Type B pancreatic cell (in vitro differentiated cells): Measurements from ENCODE around the gene FASTKD1. TPM values are rescaled to one million over a fixed set of nuclear protein-coding genes. Genes with fewer than 3 reads are reported as not detected.
A peak's percentile ranks its signal among the peaks of the same experiment; 100 is the strongest.
"Not testable (repeated sequence)": the region's sequence is repeated elsewhere in the genome, so short reads cannot be mapped to it uniquely, and the experiment has no call there.

ENCODE experiments used
- DNase-seq: peaks from one replicate; pipeline ENCODE4 v3.0.0; 2021; ENCODE audit warnings: mixed read lengths; ENCODE audit not compliant: unreplicated experiment; ENCODE audit errors: extremely low spot score
- H3K27ac Mint-ChIP-seq: 2 replicates; pipeline ENCODE4 v1.8.0; 2021; ENCODE audit warnings: mild to moderate bottlenecking, mixed read lengths
- H3K27me3 Mint-ChIP-seq: 2 replicates; pipeline ENCODE4 v1.8.0; 2021; ENCODE audit warnings: mixed read lengths
- H3K36me3 Mint-ChIP-seq: 2 replicates; pipeline ENCODE4 v1.8.0; 2021; ENCODE audit warnings: mixed read lengths
- H3K4me1 Mint-ChIP-seq: one replicate; pipeline ENCODE4 v1.8.0; 2021; ENCODE audit warnings: mixed read lengths; ENCODE audit not compliant: unreplicated experiment
- H3K4me3 Mint-ChIP-seq: 2 replicates; pipeline ENCODE4 v1.8.0; 2021; ENCODE audit warnings: mild to moderate bottlenecking, mixed read lengths
- H3K9me3 Mint-ChIP-seq: 2 replicates; pipeline ENCODE4 v1.8.0; 2021; ENCODE audit warnings: mixed read lengths
- total RNA-seq: library from RNA; stranded (reverse); gene quantifications from 2 replicates; pipeline ENCODE4 v1.2.1, GENCODE V29; 2021; ENCODE audit warnings: low replicate concordance
- TF ChIP-seq, protein P1 (sequence below): fragments of 200-600 bp; sonication (generic); conservative IDR thresholded peaks from 2 replicates; pipeline ENCODE4 v1.5.0; 2021; ENCODE audit warnings: antibody characterized with exemption, mild to moderate bottlenecking

The FASTKD1 gene
- total RNA-seq, 1 donor from 2014 or later = 35.8 TPM

DNA sequence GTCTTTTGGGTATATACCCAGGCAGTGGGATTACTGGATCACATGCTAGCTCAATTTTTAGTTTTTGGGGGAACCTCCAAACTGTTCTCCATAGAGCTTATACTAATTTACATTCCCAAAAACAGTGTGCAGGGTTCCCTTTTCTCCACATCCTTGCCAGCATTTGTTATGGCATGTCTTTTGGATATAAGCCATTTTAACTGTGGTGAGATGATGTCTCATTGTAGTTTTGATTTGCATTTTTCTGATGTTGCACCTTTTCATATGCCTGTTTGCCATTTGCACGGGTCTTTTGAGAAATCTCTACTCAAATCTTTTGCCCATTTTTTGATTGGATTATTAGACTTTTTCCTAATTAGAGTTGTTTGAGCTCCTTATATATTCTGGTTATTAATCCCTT is 8.0 kb downstream of the FASTKD1 start:
- H3K4me1 Mint-ChIP-seq = peaks cover 5% of the 10 kb centered on the region
- H3K36me3 Mint-ChIP-seq = peaks cover 13% of the 10 kb centered on the region
- TF ChIP-seq, protein P1, sequence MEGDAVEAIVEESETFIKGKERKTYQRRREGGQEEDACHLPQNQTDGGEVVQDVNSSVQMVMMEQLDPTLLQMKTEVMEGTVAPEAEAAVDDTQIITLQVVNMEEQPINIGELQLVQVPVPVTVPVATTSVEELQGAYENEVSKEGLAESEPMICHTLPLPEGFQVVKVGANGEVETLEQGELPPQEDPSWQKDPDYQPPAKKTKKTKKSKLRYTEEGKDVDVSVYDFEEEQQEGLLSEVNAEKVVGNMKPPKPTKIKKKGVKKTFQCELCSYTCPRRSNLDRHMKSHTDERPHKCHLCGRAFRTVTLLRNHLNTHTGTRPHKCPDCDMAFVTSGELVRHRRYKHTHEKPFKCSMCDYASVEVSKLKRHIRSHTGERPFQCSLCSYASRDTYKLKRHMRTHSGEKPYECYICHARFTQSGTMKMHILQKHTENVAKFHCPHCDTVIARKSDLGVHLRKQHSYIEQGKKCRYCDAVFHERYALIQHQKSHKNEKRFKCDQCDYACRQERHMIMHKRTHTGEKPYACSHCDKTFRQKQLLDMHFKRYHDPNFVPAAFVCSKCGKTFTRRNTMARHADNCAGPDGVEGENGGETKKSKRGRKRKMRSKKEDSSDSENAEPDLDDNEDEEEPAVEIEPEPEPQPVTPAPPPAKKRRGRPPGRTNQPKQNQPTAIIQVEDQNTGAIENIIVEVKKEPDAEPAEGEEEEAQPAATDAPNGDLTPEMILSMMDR = no peak
- no peaks in the 10 kb centered on the region for H3K9me3 Mint-ChIP-seq
- no peak overlapping the region for H3K27ac Mint-ChIP-seq
- H3K27me3 Mint-ChIP-seq = peaks cover 3% of the 10 kb centered on the region
- no peak for DNase-seq
- H3K4me3 Mint-ChIP-seq = no peak overlapping the region

DNA sequence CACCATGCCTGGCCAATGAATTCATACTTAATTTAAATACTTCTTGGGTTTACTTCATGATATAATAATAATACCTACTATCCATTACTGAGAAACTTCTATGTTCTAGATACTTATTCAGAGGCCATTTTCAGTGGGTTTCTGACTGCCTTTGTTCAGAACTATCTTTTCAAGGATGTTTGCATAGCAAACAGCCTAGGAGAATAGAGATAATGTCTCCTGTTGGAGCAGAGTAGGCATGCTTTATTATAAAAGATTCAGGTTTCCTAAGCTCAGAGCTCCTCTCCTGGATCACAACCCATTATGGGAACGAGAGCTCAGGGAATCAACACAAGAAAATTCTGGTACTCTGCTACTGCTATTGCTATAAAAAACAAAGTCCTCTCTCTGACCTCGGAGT is 11.1 kb downstream of the FASTKD1 start:
- H3K36me3 Mint-ChIP-seq = peaks cover 17% of the 10 kb centered on the region
- DNase-seq = no peak
- H3K4me3 Mint-ChIP-seq = peak overlapping the region; percentile 69
- H3K9me3 Mint-ChIP-seq = no peaks in the 10 kb centered on the region
- peak overlapping the region; percentile 70 for H3K27ac Mint-ChIP-seq
- TF ChIP-seq, protein P1 = no peak
- H3K4me1 Mint-ChIP-seq = no peaks in the 10 kb centered on the region
- peaks cover 3% of the 10 kb centered on the region for H3K27me3 Mint-ChIP-seq

DNA sequence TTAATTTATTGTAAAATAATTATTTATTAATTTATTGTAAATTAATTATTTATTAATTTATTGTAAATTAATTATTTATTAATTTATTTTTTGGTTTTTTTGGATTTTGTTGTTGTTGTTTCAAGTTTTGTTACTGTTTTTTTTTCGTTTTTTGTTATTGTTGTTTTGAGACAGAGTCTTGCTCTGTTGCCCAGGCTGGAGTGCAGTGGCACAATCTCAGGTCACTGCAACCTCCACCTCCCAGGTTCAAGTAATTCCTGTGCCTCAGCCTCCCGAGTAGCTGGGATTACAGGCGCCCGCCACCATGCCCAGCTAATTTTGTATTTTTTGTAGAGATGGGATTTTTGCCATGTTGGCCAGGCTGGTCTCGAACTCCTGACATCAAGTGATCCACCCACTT is 11.6 kb downstream of the FASTKD1 start:
- Mint-ChIP-seq H3K36me3 (peaks cover 17% of the 10 kb centered on the region), H3K4me3 (peak overlapping the region; percentile 69), H3K27ac (peak overlapping the region; percentile 70)
- H3K4me1 Mint-ChIP-seq, H3K27me3 Mint-ChIP-seq, DNase-seq, H3K9me3 Mint-ChIP-seq: not testable (repeated sequence)

DNA sequence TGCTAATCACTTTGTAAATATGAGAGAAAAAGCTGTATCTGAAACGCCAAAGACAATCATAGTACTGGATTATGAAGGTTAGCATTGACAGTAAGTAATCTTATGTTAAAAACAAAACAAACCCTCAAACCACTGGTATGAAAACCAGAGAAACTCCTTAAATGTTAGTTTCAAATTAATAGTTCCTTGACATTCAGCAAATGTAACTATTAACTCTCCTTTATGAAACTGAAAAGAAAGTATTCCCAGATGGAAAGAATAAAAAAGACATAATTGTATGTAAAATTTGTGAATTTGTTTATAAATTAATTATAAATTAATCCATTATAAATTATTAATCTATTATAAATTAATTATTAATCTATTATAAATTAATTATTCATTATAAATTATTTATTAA is 12.3 kb downstream of the FASTKD1 start:
- no peaks in the 10 kb centered on the region for H3K4me1 Mint-ChIP-seq
- no peak overlapping the region for H3K27ac Mint-ChIP-seq
- TF ChIP-seq, protein P1 = no peak
- no peaks in the 10 kb centered on the region for H3K9me3 Mint-ChIP-seq
- peaks cover 3% of the 10 kb centered on the region for H3K27me3 Mint-ChIP-seq
- peaks cover 17% of the 10 kb centered on the region for H3K36me3 Mint-ChIP-seq
- H3K4me3 Mint-ChIP-seq = peak overlapping the region; percentile 10
- DNase-seq = no peak

DNA sequence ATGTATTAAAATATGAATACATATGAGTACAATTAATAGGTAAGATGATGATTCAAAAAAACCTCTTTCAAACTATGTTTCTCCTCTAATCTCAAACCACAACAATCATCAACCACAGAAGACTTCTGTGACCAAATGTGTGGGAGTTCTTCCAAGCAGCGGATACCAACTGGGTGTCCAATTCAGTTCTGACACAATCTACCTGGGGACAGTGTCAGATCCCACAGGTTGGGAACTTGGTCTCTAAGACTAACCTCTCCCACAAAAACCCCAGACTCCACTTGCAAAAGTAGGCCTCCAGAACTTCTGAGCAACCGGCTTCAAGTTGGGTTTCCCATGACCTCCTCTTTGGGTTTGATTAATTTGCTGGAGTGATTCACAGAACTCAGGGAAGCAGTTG is 26.9 kb downstream of the FASTKD1 start:
- Mint-ChIP-seq H3K4me1 (no peaks in the 10 kb centered on the region), H3K27ac (no peak overlapping the region), H3K27me3 (no peaks in the 10 kb centered on the region), H3K9me3 (no peaks in the 10 kb centered on the region), H3K36me3 (peaks cover 15% of the 10 kb centered on the region), H3K4me3 (no peak overlapping the region)
- no peak for DNase-seq
- TF ChIP-seq, protein P1 = no peak

DNA sequence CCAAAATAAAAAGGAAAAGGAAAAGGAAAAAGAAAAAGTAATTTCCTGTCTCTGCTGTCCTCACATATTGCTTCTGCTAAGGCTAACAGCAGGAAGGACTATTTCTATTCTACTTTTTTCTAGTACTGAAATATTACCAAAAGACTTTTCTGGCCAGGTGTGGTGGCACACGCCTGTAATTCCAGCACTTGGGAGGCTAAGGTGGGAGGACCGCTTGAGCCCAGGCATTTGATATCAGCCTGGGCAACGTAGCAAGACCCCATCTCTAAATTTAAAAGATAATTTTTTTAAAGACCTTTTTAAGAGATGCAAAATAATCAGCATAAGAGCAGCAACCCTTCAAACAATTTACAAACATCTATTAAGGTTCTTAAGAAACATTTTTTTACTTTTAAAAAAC is 31.2 kb downstream of the FASTKD1 start:
- no peaks in the 10 kb centered on the region for H3K9me3 Mint-ChIP-seq
- H3K4me1 Mint-ChIP-seq = no peaks in the 10 kb centered on the region
- TF ChIP-seq, protein P1 = no peak
- peaks cover 11% of the 10 kb centered on the region for H3K36me3 Mint-ChIP-seq
- no peak overlapping the region for H3K27ac Mint-ChIP-seq
- H3K4me3 Mint-ChIP-seq = no peak overlapping the region
- H3K27me3 Mint-ChIP-seq = no peaks in the 10 kb centered on the region
- DNase-seq = no peak
